Measurements from ENCODE around the gene MND1. TPM values are rescaled to one million over a fixed set of nuclear protein-coding genes. Genes with fewer than 3 reads are reported as not detected.

The MND1 gene
- total RNA-seq, 2 donors from 2014 or later, result not detected

GRCh38 chr4:153332936-153333335, 11.6 kb upstream of the MND1 start:
- peaks cover 3% of the 10 kb centered on the region for H3K4me1 Mint-ChIP-seq
- H3K27me3 Mint-ChIP-seq, result no peaks in the 10 kb centered on the region
- no peaks in the 10 kb centered on the region for H3K9me3 ChIP-seq (ENCODE audit: control insufficient read depth, low read length, poor library complexity, severe bottlenecking)
- no peak for DNase-seq
- H3K4me3 Mint-ChIP-seq, result no peak overlapping the region
- H3K27ac Mint-ChIP-seq, result no peak overlapping the region
- peaks cover 2% of the 10 kb centered on the region for H3K36me3 Mint-ChIP-seq (ENCODE audit: low read depth)
- ATAC-seq, result no peak

DNA sequence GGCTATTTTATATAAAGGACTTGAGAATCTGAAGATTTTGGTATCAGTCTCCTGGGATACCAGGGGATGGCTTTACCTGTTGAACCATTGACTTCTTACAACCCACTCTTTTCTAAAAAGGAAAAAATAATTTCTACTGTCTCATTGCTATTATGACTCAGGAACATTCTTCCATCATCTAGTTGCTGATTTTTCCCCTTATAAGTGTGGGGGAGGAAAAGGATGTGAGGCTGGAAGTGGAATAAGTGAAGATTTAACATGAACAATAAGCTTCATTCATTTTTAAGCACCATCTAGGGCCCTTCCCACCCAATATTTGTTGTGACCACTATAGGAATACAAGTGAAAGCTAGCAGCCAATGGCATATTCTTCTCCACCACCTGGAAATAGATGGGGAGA, 10.6 kb upstream of the MND1 start:
- H3K36me3 Mint-ChIP-seq (ENCODE audit: low read depth), result peaks cover 2% of the 10 kb centered on the region
- H3K4me3 Mint-ChIP-seq, result no peak overlapping the region
- H3K4me1 Mint-ChIP-seq, result peaks cover 3% of the 10 kb centered on the region
- H3K27ac Mint-ChIP-seq, result no peak overlapping the region
- no peak for DNase-seq
- H3K9me3 ChIP-seq (ENCODE audit: control insufficient read depth, low read length, poor library complexity, severe bottlenecking), result no peaks in the 10 kb centered on the region
- H3K27me3 Mint-ChIP-seq, result no peaks in the 10 kb centered on the region
- ATAC-seq, result no peak

- Mint-ChIP-seq H3K27ac (no peak overlapping the region), H3K4me3 (no peak overlapping the region)
These were observed 8.8 kb upstream of the MND1 start for GRCh38 chr4:153335665-153336064.

DNA sequence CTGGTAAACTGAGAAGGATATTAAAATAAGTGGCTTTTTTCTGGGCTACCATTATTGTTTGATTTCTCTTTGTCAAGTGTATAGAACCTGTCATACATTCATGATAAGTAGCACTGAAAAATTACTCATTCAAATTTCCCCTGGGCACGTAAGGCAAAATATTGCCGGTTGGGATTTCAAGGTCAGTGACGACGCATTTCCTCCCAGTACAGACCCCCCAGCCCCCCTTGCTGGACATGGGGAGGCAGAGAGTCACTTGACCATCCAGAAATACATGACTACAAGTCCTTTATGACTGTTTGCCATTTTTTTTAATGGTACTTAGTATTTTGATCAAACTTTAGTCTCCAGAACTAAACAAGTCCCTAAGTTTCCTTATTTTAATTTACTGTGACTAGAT, 6.8 kb upstream of the MND1 start:
- H3K27ac Mint-ChIP-seq, result no peak overlapping the region
- H3K4me1 Mint-ChIP-seq, result peaks cover 6% of the 10 kb centered on the region
- ATAC-seq (no peak), DNase-seq (no peak)
- H3K27me3 Mint-ChIP-seq, result peaks cover 15% of the 10 kb centered on the region
- no peaks in the 10 kb centered on the region for H3K36me3 Mint-ChIP-seq (ENCODE audit: low read depth)
- H3K9me3 ChIP-seq (ENCODE audit: control insufficient read depth, low read length, poor library complexity, severe bottlenecking), result no peaks in the 10 kb centered on the region
- no peak overlapping the region for H3K4me3 Mint-ChIP-seq

More at GRCh38 chr4:153335665-153336064, 8.8 kb upstream of the MND1 start:
- Mint-ChIP-seq H3K27me3 (peaks cover 5% of the 10 kb centered on the region), H3K4me1 (peaks cover 3% of the 10 kb centered on the region), H3K36me3 (ENCODE audit: low read depth) (no peaks in the 10 kb centered on the region)
- H3K9me3 ChIP-seq (ENCODE audit: control insufficient read depth, low read length, poor library complexity, severe bottlenecking), result no peaks in the 10 kb centered on the region
- DNase-seq (no peak), ATAC-seq (no peak)

DNA sequence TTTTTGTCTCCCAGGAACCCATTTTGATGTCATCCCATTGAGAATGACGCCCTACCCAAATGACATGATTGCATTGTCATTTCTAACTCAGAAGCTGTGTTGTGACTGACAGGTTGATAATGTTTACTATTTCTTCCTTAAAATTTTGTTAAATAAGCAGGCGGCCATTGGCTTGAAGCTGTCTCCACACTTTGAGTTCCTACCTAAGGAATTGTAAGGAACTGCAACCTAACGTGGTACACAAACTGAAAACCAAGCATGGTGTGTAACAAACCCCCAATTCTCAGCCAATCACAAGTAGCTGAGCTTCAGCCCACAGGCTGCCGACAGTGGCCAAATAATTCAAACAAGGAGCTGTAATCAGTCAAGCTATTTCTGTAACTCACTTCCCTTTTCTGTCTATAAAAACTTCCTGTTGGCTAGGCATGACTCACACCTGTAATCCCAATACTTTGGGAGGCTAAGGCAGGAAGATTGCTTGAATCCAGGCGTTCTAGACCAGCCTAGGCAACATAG, 2.9 kb upstream of the MND1 start:
- Mint-ChIP-seq H3K4me3 (no peak overlapping the region), H3K27ac (no peak overlapping the region), H3K4me1 (peaks cover 12% of the 10 kb centered on the region), H3K27me3 (peaks cover 15% of the 10 kb centered on the region), H3K36me3 (ENCODE audit: low read depth) (no peaks in the 10 kb centered on the region)
- ATAC-seq, result no peak
- H3K9me3 ChIP-seq (ENCODE audit: control insufficient read depth, low read length, poor library complexity, severe bottlenecking), result no peaks in the 10 kb centered on the region
- no peak for DNase-seq

DNA sequence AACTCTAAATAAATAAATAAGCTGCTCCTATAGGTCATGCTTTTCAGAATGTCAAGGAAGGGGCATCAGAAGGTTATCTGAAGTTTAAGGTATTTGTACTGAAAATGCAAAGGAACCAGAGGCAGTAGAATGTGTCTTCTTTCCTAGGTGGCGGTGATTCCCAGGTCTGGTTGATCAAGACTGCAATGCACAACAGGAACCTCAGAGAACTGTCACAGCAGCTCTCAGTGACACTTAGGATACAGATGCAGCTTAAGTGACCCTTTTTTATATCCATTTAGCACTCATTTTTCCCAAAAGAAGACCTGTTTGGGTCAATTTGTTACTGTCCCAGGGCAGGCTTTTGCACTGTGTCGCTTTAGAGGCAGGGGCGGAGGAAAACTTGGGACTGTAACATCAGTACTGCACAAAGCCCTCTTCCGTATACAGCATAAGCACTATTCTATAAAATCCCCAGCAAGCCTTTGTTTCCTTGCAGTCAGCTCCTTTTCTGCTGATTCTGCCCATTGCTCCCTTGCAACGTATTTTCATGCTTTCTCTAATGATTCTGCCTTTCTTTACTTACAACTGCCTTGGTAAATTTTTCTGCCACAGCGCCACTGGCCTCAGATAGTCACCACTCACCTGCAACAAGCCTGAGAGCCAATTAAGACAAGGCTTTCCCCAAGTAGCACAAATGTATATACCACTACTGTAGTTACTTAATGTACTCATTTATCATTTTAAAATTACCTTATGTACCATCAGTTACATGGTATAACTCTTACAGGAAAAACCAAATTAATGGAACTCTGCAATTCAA, 1.5 kb upstream of the MND1 start:
- DNase-seq, result no peak
- no peaks in the 10 kb centered on the region for H3K9me3 ChIP-seq (ENCODE audit: control insufficient read depth, low read length, poor library complexity, severe bottlenecking)
- Mint-ChIP-seq H3K27ac (no peak overlapping the region), H3K4me1 (peaks cover 19% of the 10 kb centered on the region), H3K4me3 (no peak overlapping the region), H3K27me3 (peaks cover 25% of the 10 kb centered on the region), H3K36me3 (ENCODE audit: low read depth) (peaks cover 4% of the 10 kb centered on the region)
- ATAC-seq, result no peak

- Mint-ChIP-seq H3K4me3 (peak overlapping the region; percentile 95), H3K36me3 (ENCODE audit: low read depth) (peaks cover 8% of the 10 kb centered on the region), H3K27me3 (peaks cover 28% of the 10 kb centered on the region), H3K27ac (peak overlapping the region; percentile 16), H3K4me1 (peaks cover 31% of the 10 kb centered on the region)
- ATAC-seq (peak; percentile 53), DNase-seq (peak; percentile 11 to 16 (median 15))
- no peaks in the 10 kb centered on the region for H3K9me3 ChIP-seq (ENCODE audit: control insufficient read depth, low read length, poor library complexity, severe bottlenecking)
These were observed 809 bp downstream of the MND1 start for GRCh38 chr4:153345012-153345981.

GRCh38 chr4:153346031-153346430, 1.5 kb downstream of the MND1 start:
- H3K4me3 Mint-ChIP-seq, result peak overlapping the region; percentile 95
- H3K27ac Mint-ChIP-seq, result no peak overlapping the region
- DNase-seq, result no peak
- H3K4me1 Mint-ChIP-seq, result peaks cover 31% of the 10 kb centered on the region
- peaks cover 20% of the 10 kb centered on the region for H3K27me3 Mint-ChIP-seq
- no peaks in the 10 kb centered on the region for H3K9me3 ChIP-seq (ENCODE audit: control insufficient read depth, low read length, poor library complexity, severe bottlenecking)
- no peak for ATAC-seq
- H3K36me3 Mint-ChIP-seq (ENCODE audit: low read depth), result peaks cover 8% of the 10 kb centered on the region

DNA sequence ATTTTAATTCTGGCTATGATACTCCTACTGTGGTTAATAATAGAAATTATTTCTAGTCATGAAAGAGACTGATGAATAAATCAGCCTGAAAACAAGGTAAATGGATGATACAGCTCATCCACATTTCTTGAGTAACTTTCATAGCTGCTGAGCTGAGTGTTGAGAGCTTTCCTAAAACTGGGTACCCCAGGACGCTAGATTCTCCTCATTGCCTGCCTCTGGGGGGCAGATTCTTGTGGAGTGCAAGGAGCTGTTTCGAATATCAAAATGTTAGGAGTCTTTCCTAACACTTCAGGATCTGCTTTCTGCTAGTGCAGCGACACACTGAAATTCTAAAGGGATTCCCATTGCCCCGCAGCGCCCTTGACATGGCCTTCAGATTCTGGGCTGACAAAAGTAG, 2.1 kb downstream of the MND1 start:
- no peak for DNase-seq
- Mint-ChIP-seq H3K4me3 (no peak overlapping the region), H3K27me3 (peaks cover 18% of the 10 kb centered on the region), H3K4me1 (peaks cover 29% of the 10 kb centered on the region), H3K36me3 (ENCODE audit: low read depth) (peaks cover 8% of the 10 kb centered on the region), H3K27ac (no peak overlapping the region)
- ATAC-seq, result no peak
- no peaks in the 10 kb centered on the region for H3K9me3 ChIP-seq (ENCODE audit: control insufficient read depth, low read length, poor library complexity, severe bottlenecking)

DNA sequence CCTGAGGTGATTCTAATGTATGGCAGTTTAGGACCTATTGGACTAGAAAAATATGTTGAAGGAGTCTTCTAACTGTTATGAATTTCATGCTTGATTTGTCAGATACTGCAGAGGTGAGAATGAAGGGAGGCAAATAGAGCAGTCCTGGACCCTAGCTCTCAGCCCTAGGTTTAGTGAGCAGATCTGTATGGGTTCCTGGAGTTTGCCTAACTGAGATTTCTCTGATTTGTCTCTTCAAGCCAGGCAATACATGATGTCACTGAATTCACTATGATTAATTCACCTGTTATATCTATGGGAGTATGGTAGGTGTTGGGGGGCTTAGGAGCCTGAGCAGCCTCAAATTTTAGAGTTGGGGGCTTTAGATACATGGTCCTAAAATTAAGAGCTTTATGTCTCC, 2.6 kb downstream of the MND1 start:
- peak overlapping the region; percentile 41 for H3K27ac Mint-ChIP-seq
- no peak for DNase-seq
- H3K4me3 Mint-ChIP-seq, result no peak overlapping the region
- peaks cover 8% of the 10 kb centered on the region for H3K36me3 Mint-ChIP-seq (ENCODE audit: low read depth)
- peaks cover 29% of the 10 kb centered on the region for H3K4me1 Mint-ChIP-seq
- no peaks in the 10 kb centered on the region for H3K9me3 ChIP-seq (ENCODE audit: control insufficient read depth, low read length, poor library complexity, severe bottlenecking)
- H3K27me3 Mint-ChIP-seq, result peaks cover 18% of the 10 kb centered on the region
- no peak for ATAC-seq

- ATAC-seq (no peak), DNase-seq (no peak)
- no peaks in the 10 kb centered on the region for H3K9me3 ChIP-seq (ENCODE audit: control insufficient read depth, low read length, poor library complexity, severe bottlenecking)
- Mint-ChIP-seq H3K4me1 (peaks cover 29% of the 10 kb centered on the region), H3K4me3 (peak overlapping the region; percentile 64), H3K27me3 (peaks cover 14% of the 10 kb centered on the region), H3K27ac (peak overlapping the region; percentile 41), H3K36me3 (ENCODE audit: low read depth) (peaks cover 8% of the 10 kb centered on the region)
These were observed 3.5 kb downstream of the MND1 start for GRCh38 chr4:153348006-153348405.

- Mint-ChIP-seq H3K4me3 (no peak overlapping the region), H3K4me1 (peaks cover 26% of the 10 kb centered on the region), H3K27me3 (peaks cover 14% of the 10 kb centered on the region), H3K36me3 (ENCODE audit: low read depth) (peaks cover 8% of the 10 kb centered on the region), H3K27ac (no peak overlapping the region)
- H3K9me3 ChIP-seq (ENCODE audit: control insufficient read depth, low read length, poor library complexity, severe bottlenecking), result no peaks in the 10 kb centered on the region
- DNase-seq, result no peak
- no peak for ATAC-seq
These were observed 4.8 kb downstream of the MND1 start for GRCh38 chr4:153349206-153349805.

DNA sequence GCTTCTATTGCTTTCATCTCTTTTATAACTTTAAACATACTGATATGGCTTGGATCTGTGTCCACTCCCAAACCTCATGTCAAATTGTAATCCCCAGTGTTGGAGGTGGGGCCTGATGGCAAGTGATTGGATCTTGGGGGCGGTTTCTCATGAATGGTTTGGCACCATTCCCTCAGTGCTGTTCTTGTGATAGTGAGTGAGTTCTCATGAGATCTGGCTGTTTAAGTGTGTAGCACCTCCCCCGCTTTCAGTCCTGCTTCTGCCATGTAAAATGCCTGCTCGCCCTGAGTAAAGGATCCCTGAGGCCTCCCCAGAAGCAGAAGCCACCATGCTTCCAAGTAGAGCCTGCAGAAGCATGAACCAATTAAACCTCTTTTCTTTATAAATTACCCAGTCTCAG, 17.7 kb downstream of the MND1 start:
- Mint-ChIP-seq H3K4me1 (peaks cover 6% of the 10 kb centered on the region), H3K4me3 (no peak overlapping the region), H3K27ac (peak overlapping the region; percentile 37), H3K27me3 (no peaks in the 10 kb centered on the region), H3K36me3 (ENCODE audit: low read depth) (peaks cover under 1% of the 10 kb centered on the region)
- ATAC-seq, result no peak
- H3K9me3 ChIP-seq (ENCODE audit: control insufficient read depth, low read length, poor library complexity, severe bottlenecking), result no peaks in the 10 kb centered on the region
- no peak for DNase-seq
